Hematopoietic multipotent progenitor cell treated with erythropoietin and hydrocortisone succinate and interleukin-3 and kit ligand, for 15 days (in vitro differentiated cells): Measurements from ENCODE around the gene PSMB1.

ENCODE experiments used
- DNase-seq: peaks from one replicate; pipeline ENCODE4 v3.0.0-alpha.2; 2015; ENCODE audit warnings: low spot score

The PSMB1 gene

DNA sequence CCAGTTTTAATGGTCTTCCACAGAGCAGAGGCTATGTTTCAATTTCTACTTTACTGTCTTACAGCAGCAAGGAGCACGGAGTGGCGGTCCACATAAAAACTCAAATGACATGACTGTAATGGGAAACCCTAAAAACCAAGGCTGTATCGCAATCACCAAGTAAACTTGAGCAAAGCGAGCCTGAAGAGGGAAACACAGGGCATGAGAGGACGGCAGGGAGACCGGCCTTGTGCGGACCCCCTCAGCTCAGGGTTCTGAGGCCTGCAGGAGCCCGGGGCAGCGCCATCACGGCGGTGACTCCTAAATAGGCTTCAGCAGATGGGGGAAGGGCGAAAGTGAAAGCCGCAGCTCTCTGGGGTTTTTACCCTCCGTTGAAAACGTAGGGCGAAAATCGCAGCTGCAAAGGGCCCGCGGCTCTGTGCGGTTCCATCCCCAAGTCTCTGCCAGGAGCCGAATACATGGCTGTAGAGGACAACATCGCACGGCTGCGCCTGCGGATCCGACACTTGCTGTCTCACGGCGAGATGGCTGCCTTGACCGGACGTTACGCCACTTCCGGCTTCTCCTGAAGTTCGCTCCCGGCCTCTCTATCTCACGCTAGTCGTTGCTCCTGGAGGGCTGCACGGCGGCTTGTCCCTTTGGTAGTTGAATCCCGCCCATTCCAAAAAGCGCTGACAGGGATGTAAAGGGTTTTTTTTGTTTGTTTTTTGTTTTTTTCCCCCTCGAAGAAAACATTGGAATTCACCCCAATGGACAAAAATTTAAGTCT lies at the start of gene PSMB1:
PSMB1 (minus strand) TSS at position 543 of the 769 bp plus-strand sequence; CDS start at position 478, 65 bp downstream.
- DNase-seq = peak; percentile 92

DNA sequence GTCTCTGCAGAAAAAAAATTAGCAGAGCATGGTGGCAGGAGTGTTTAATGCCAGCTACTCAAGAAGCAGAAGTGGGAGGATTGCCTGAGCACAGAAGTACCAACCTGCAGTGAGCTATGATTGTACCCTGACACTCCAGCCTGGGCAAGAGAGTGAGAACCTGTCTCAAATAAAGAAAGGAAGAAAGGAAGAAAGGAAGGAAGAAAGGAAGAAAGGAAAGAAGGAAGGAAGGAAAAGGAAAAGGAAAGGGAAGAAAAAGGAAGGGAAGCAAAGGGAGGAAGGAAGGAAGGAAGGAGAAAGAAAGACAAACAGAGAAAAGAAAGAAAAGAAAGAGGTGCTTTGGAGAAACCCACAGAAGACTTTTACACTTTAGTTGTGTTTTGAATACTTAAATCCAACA lies 44.2 kb upstream of the PSMB1 start:
- DNase-seq = no peak

DNA sequence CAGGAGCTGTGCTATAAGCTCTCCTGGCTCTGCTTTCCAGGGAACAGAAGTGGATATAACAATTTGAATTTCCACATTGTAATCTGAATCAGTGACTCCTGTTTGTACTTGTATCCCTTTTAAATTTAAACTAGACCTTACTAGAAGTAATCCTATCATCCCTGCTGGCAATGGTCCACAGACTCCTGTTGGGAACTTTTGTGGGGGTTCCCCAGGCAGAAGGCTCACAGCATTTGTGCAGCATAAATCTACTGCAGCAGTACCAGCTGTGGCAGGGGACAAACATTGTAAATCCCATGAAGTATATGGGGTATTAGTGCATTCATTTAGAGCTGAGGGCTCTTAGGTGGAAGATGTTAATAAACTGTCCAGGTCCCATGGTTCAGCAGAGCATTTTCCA lies 43.3 kb upstream of the PSMB1 start:
- no peak for DNase-seq

DNA sequence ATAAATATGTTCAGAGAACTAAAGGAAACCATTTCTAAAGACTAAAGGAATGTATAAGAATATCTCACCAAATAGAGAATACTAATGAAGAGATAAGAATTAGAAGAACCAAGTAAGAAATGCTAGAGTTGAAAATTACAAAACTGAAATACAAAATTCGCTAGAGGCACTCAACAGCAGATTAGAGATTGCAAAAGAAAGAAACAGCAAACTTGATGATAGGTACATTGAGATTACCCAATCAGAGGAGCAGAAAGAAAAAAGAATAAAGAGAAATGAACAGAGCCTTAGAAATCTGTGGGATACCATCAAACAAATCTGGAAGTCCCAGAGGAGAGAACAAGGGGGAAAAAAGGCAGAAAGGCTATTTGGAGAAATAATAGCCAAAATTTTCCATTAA lies 37.6 kb upstream of the PSMB1 start:
- DNase-seq = no peak

DNA sequence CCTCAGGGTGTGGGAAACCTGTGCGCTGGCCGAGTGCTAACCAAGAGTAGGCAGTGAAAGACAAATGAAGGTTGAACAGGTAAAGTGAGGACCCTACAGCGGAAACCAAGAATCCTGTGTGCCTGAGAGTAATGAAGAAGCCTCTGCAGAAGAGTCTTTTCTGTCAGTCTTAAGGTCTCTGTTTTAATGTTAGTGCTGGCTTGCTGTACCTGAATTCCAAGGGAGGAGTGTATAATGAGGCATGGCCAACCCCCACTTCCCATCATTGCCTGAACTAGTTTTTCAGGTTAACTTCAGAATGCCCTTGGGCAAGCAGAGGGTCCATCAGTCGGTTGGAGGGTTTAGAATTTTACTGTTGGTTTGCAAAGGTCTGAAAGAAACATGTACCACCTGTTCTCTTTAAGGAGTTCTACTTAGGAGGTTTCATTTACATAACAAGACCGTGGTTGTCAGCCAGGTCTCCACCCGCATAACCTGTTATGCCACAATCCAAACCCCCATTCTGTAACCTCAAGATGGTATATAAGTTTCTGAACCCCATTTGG lies 31.9 kb upstream of the PSMB1 start:
- peak; percentile 6 for DNase-seq

DNA sequence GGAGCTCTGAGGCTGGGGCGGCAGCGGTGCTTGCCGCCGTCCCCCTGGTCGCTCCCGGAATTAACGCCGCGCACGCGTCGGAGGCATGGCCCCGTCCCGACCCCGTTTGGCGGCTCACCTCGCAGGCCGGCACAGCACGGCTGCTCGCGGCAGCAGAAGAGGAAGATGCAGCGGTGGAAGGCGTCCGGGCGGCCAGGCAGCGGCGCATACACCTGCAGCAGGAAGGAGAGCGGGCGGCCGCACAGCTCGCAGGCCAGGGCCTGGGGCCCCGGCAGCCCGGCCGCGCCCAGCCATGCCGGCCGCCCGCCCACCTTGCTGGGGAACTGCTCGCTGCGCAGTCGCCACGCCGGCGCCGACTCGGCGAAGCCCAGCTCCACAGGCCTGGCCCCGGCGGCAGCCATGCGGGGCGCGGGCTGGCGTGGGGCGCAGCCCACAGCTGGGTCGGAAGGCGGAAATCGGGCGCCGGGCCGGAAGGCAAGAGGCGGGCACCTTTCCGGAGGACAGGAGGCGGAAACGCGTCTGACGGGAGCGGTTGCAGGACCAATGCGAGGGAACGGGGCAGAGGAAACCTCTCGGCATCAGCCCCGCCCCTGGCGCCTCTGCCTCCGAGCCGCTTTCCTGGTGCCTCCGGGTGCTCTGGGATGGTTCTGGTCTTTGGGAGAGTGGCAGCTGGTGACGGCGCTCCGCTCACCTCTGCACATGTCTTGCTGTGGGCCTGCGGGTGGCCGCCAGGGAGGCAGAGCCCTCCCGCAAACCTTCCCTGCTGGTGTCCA lies 31.3 kb upstream of the PSMB1 start, which contains the start of gene PDCD2:
PDCD2 (minus strand) TSS at position 457 of the 773 bp plus-strand sequence; CDS start at position 401, 56 bp downstream.
- DNase-seq = peak; percentile 89

DNA sequence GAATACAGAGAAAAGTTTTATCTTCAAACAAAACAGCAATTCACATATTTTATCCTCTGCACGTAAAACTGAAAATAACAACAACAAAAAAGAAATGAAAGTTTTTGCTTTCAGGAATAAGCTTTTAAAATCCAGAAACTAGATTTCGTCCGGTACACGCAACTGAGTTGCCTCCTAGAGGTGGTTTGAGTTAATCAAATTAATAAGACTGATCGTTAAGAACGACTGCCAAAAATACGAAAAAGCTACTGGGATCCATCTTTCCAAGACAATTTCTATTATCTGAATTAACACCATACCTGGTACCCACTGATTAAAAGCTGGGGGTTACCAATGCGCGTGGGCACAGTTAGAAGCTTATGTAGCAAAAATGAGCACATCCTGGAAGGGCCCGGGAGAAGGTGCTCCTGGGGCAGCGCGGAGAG lies 30.7 kb upstream of the PSMB1 start:
- DNase-seq = peak; percentile 38

DNA sequence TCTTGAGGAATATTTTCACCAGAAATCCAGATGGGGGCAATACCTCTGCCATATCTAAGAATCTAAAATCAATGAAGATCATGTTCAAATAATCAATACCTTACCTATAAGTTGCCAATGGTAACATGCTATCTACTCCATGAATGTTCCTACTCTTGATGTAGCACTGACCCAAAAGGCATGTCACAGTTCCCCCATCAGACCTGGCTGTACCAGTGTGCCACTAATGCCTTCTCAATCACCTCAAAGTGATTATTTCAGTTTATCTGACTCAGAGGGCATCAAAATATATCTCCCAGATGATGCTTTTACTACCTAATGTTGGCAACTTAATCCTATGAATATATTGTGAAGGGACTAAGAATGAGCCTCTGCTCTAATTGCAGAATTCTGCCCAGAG lies 25.8 kb upstream of the PSMB1 start:
- no peak for DNase-seq

DNA sequence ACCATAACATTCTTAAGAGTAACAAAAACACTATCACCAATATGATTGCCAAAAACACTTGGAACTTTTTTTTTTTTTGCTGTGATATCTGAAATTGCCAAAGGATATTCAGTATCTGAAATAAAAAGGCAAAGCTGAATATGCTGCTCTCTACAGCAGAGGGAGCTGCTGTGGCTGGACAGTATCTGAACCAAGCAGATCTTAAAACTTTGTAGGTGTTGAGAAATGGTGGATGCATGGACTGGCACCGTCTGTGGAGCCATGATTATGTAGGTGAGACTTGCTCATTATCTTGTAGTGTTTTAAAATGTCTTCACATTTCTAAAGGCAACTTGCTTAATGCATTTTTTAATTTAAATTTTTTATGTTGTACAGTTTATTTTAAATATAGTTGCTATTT lies 22.1 kb upstream of the PSMB1 start:
- DNase-seq = no peak

DNA sequence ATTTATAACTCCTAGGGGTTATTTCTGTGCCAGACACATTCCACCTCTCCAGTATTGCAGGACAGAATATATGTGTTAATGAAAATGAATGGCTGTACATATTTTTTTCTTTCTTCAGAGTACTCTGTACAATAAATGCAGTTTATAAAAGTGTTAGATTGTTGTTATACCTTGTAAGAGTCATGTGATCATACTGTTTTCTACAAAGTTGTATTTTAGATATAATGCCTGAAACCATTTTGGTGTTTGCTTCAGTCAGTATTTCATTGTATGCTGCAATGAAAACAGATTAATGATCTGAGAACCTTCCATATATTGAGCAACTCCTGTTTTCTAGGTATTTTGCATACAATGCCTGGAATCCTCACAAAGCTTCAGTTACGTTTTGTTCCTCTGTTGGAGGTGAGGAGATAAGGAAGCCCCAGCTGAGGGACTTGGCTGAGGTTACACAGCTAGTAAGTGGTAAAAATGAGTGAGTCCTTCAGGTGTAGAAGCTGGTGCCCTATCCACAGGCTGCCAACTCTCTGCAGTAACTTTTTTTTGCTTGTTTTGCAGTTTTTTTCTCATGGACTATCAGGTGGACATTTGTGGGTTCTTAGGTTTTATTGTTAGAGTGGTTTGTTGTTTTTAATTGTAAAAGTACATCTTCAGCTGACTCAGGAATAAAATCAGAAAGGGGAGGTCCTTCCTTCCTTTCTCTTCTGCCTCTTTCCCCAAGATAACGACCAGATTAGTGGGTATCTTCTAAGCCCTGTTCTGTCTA lies 19.8 kb upstream of the PSMB1 start:
- no peak for DNase-seq

DNA sequence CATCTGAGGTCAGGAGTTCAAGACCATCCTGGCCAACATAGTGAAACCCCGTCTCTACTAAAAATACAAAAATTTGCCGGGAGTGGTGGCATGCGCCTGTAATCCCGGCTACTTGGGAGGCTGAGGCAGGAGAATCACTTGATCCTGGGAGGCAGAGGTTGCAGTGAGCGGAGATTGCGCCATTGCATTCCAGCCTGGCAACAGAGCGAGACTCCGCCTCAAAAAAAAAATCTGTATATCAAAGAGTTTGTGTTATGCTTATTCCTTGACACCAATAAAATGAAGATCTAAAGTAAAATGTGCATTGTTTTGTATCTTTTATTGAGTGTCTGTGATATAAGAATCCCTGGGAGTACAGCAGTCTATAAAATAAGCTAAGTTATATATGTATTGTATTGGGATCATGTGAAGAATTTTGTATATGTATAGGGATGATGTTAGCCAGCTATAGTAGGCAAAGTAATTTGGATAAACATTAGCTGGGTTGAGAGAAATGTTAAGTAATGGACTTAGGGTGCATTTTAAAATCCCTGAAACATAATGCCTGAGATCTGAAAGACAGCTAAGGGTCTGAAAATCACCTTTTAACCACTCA lies 11.9 kb upstream of the PSMB1 start:
- no peak for DNase-seq

DNA sequence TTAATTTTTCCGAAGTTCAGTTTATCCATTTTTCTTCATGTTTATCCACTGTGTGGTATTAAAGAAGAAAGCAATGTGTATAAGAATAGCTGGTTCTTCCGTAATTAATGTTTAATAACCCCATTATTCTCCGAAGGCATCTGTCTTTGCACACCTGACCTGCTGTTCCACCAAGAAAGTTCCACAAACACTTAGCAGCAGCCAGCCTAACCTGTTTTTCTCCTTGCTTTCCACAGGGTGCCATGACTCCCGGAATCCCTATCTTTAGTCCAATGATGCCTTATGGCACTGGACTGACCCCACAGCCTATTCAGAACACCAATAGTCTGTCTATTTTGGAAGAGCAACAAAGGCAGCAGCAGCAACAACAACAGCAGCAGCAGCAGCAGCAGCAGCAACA lies 8.4 kb upstream of the PSMB1 start:
- DNase-seq = no peak

DNA sequence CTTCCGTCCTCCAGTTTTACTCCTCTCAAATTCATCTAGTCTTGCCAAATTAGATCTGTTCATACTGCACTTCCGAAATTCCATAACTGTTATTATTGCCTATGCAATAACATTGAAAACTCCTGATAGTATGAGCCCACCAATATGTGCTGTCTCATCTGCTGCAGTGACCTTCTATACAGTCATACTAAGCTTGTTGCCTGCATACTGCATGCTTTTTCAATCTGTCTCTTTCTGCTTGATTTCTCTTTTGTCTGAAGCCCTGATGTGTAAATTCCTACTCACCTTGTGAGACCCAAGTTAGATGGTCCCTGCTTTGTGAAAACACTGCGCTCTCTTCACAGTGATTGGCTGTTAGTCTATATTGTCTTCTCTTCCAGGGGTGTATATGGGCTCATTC lies 2.2 kb upstream of the PSMB1 start:
- DNase-seq = no peak

DNA sequence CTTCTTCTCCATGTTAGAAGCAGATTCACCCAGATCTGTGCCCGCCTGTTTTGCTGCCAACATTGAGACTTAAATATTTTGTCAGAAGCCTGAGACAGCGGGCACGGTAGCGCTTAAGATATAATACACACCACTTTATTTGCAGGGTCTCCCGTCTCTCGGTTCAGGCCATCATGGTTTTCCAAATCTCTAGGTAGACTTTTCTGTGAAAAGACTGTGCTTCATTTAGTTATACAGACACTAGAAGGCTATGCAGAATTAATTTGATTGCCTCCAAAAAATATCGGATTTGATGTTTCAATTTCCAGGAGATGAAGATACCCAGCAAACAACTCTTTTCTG lies 1.7 kb upstream of the PSMB1 start:
- DNase-seq = no peak

DNA sequence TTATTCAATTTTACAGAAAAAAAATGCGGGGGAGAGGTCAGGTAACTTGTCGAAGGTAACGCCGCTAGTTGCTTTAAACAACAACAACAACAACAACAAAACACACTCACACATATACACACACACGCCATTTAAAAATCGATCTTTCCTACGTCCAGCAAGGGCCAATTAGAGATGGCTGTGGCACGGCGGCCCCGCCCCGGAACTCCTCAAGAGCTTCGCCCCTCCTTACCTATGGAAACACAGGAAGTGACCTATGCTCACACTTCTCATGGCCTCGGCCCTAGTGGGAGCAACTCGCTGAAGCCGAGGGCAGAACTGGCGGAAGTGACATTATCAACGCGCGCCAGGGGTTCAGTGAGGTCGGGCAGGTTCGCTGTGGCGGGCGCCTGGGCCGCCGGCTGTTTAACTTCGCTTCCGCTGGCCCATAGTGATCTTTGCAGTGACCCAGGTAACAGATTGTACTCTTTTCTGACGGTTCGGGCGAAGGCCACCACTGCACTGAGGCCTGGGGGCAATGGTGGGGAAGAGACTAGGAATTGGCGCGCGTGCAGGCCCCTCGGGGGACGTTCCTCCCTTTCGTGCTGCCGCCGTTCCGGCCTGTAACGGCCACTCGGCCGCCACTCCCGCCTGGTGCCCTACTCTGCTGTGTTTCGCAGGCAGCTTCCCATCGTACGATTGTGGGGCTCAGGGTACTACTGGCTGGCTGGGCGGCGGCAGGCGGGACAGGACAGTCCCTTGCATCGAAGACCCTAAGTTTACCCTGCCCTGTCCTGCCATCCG lies 1.1 kb upstream of the PSMB1 start, which contains the start of gene TBP:
TBP (plus strand) TSS at position 357 of the 783 bp plus-strand sequence. CDS start 2,661 bp downstream, outside the sequence.
- DNase-seq = peak; percentile 98

DNA sequence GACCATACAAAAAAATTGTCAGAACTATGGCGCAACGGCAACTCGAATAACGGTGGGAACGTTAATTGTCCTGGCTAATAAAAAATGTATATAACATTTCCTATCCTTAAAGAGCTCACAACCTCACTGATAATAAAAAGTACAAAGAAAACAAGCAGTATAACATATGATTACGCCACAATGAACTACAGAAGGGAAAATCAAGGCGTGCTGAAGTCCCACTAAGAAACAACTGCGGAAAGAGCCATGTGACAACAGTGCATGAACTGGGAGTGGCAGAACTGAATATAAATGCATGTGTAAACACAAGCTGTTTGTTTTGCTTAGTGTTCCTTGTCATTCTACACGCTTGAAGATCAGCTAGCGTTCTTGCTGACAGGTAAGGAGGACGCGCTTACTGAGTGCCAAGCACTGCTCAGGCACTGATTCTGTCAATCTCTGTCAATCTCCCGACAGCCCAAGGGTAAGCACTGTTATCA lies 466 bp upstream of the PSMB1 start:
- no peak for DNase-seq

DNA sequence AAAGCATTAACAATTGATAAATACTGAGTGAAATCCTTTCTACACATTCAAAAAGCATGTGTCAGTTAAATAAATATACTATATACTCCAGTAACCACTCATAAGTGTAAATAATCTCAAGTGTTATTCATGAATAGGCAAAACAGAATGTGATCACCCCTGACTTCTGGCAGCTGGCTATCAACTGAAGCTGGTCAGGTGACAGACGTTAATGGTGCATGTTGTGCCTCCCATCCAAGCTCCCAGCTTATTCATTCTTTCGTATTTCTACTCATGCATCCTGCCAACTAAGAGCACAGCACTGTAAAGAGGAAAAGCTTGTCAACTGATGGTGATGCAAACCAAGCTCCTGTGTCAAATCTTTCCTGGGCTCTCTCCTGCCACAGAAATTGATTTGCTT lies 7.7 kb downstream of the PSMB1 start:
- no peak for DNase-seq

DNA sequence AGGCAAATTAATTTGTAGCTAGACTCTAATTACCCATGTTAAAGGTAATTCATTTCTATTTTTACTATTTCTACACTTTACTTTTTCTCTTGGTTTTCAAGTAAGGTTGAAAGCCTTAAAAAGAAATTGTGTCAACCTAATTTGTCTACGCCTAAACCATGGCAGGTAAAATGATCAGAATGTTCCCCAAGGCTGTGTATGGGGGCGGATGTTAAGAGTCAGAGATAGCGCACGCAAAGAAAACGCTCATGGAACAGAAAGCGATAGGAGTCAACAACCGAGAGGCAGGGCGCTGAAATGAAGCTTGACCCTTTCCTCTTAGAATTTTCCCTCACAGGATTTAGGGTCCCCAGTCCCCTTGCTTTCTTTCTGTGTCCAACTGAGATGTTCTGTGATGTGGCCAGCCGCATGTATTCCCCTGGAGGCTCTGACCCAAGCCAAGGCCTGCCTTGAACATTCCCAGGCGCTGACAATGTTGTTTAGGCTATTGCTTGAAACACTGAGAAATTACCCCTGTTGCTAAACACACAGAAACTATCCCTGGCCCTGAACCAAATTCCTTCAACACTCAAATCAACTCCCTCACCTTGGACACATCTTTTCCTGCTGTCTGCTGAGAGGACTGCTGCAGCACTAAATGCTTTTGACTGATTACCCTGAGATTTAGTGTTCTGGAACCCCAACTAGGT lies 10.9 kb downstream of the PSMB1 start:
- DNase-seq = no peak

DNA sequence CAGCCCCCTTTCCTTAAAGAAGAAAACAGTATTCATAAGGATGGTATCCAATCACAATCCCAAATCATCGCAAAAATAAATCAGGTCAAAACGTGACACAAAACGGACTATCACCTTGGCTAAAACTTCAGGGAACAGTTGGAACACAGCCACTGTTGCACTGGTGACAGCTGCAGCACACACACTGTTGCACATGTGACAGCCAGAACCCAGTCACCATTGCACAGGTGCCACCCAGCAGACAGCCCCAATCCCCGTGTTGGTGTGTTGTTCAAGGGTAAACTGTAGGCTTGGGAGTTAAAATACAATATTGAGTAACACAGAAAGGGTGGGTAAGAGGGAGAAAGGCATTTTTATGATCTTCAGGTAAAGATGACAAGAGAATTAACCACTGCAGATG lies 15.8 kb downstream of the PSMB1 start:
- no peak for DNase-seq

DNA sequence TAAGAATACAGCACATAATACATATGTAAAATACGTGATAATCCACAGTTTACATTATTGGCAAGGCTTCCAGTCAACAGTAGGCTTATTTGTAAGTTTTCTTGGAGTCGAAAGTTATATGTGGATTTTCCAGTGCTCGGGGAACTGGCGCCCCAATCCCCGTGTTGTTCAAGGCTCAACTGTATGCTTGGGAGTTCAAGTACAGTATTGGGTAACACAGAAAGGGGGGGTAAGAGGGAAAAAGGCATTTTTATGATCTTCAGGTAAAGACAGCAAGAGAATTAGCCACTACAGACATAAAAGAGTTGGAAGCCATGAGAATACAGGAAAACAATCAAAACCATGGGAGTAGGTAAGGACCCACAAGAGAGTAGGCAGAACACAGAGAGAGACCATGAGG lies 16.4 kb downstream of the PSMB1 start:
- no peak for DNase-seq
